GM12872 (cell line): Measurements from ENCODE around the gene CCND1.

ENCODE experiments used
- CTCF ChIP-seq: IDR thresholded peaks from 3 replicates; pipeline ENCODE4 v1.5.1; 2011; ENCODE audit warnings: low read depth, mild to moderate bottlenecking, low read length, moderate library complexity; ENCODE audit not compliant: insufficient read depth

Gene CCND1

GRCh38 chr11:69653406-69653960, 12.5 kb downstream of the CCND1 start:
- no peak for TF ChIP-seq CTCF

GRCh38 chr11:69654001-69654659, 13.2 kb downstream of the CCND1 start:
- no peak for TF ChIP-seq CTCF

- TF ChIP-seq CTCF, result no peak
Measured at GRCh38 chr11:69654660-69655478, 13.9 kb downstream of the CCND1 start.

DNA sequence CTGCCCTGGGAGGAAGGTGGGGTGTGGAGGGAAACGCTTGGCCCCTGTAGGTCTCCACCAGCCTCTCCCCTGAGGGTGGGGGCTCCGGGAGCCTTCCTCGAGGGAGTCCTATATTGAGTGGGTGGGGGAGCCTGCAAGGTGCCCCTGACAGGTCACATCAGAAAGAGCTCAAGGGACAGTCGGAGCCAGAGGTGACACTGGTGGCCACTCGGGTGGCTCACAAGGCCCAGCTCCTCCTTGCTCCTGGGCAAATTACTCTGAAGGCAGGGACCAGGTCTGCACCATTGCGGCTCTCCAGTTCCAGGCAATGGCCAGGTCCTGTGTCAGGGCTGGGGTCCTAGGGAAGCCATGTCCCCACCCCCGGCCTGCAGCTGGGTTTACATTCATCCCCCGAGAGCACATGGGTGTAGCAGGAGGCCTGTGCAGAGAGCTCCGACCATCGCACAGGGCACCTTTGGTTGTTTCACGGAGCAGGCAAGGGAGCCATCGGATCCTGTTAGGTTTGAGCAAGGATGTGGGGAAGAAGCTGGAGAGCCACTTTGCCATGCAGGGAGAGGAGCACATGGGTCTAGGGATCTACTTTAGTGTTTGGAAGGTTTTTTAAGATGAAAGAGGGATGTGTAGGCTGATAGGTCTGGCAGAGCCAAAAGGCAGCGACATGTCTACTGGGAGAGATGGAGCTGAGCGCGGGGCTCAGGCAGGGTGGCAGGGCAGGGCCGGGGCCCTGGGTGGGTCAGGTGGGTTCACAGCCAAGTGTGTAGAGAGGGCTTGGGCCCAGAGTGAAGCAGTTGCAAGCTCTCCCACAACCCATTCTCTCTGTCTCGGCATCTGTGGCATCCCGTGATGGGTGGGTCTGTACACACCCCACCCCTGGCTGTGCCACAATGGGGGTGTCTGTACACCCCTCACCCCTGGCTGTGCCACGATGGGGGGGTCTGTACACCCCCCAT, 14.8 kb downstream of the CCND1 start:
- no peak for TF ChIP-seq CTCF

- TF ChIP-seq CTCF, result no peak
Measured at GRCh38 chr11:69656536-69657455, 15.8 kb downstream of the CCND1 start.

DNA sequence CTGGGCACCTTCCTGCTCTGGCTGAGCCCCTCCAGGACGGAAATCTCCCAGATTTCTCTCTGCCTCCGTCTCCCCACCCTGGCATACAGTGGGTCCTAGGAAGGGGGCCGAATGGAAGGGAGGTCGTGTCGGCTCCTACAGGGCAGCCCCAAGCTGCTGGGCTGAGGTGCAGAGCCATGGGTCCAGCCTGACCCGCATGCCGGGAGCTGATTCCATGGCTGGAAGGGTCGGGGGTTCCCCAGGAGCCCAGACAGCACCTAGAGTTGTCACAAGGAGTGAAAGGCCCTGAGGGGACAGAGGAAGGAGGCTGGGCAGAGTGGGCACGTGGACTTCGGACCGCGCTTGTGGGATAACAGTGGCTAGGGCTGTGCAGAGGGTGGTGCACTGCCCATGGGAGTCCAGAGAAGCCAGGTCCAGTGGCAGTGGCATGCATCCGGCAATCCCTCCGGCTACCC, 16.5 kb downstream of the CCND1 start:
- no peak for TF ChIP-seq CTCF
